HCT116 (cell line): Measurements from ENCODE around the gene CYSLTR1.

ENCODE experiments used
- ATF3 ChIP-seq: IDR thresholded peaks from 2 replicates; pipeline ENCODE4 v1.6.1; 2012
- CBX3 ChIP-seq: IDR thresholded peaks from 2 replicates; pipeline ENCODE4 v1.6.1; 2012; ENCODE audit warnings: low read depth
- CEBPB ChIP-seq: IDR thresholded peaks from 2 replicates; pipeline ENCODE4 v1.6.1; 2012; ENCODE audit warnings: low read depth
- POLR2A ChIP-seq: IDR thresholded peaks from 2 replicates; pipeline ENCODE4 v1.7.0; 2011; ENCODE audit warnings: borderline replicate concordance; ENCODE audit not compliant: insufficient read depth, insufficient read length; ENCODE audit errors: extremely low read depth
- POLR2AphosphoS5 ChIP-seq: IDR thresholded peaks from 2 replicates; pipeline ENCODE4 v1.6.1; 2011; ENCODE audit warnings: mild to moderate bottlenecking, low read depth, low read length, moderate library complexity
- ZFX ChIP-seq: fragments of 450-650 bp; IDR thresholded peaks from 2 replicates; pipeline ENCODE4 v1.6.1; 2017
- TF ChIP-seq, protein P1 (sequence below): IDR thresholded peaks from 2 replicates; pipeline ENCODE4 v1.6.1; 2011; ENCODE audit warnings: mild to moderate bottlenecking, low read length, moderate library complexity; ENCODE audit not compliant: insufficient replicate concordance; ENCODE audit errors: extremely low read depth
- TF ChIP-seq, protein P2 (sequence below), 3 experiments: fragments of 200-600 bp in 1 of 3; sonication (generic) in 1 of 3; IDR thresholded peaks in 2 of 3; conservative IDR thresholded peaks in 1 of 3; 2 replicates each; pipeline ENCODE4 v1.5.1; 2012 to 2017; ENCODE audit warnings: low read depth in 2 of 3, low read length in 2 of 3, antibody characterized with exemption in 1 of 3, borderline replicate concordance in 1 of 3, control low read depth in 1 of 3, mild to moderate bottlenecking in 1 of 3, mixed read lengths in 1 of 3, mixed run types in 1 of 3, moderate library complexity in 1 of 3; ENCODE audit not compliant: insufficient read depth in 1 of 3
- TF ChIP-seq, protein P3 (sequence below): IDR thresholded peaks from 2 replicates; pipeline ENCODE4 v1.6.1; 2012

GRCh38 chrX:78314561-78314960, 12.8 kb downstream of the CYSLTR1 start:
- TF ChIP-seq CBX3 (no peak), CEBPB (no peak), ATF3 (no peak), ZFX (no peak), POLR2AphosphoS5 (no peak), POLR2A (no peak)
- TF ChIP-seq, protein P1, sequence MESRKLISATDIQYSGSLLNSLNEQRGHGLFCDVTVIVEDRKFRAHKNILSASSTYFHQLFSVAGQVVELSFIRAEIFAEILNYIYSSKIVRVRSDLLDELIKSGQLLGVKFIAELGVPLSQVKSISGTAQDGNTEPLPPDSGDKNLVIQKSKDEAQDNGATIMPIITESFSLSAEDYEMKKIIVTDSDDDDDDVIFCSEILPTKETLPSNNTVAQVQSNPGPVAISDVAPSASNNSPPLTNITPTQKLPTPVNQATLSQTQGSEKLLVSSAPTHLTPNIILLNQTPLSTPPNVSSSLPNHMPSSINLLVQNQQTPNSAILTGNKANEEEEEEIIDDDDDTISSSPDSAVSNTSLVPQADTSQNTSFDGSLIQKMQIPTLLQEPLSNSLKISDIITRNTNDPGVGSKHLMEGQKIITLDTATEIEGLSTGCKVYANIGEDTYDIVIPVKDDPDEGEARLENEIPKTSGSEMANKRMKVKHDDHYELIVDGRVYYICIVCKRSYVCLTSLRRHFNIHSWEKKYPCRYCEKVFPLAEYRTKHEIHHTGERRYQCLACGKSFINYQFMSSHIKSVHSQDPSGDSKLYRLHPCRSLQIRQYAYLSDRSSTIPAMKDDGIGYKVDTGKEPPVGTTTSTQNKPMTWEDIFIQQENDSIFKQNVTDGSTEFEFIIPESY: no peak
- TF ChIP-seq, protein P2, sequence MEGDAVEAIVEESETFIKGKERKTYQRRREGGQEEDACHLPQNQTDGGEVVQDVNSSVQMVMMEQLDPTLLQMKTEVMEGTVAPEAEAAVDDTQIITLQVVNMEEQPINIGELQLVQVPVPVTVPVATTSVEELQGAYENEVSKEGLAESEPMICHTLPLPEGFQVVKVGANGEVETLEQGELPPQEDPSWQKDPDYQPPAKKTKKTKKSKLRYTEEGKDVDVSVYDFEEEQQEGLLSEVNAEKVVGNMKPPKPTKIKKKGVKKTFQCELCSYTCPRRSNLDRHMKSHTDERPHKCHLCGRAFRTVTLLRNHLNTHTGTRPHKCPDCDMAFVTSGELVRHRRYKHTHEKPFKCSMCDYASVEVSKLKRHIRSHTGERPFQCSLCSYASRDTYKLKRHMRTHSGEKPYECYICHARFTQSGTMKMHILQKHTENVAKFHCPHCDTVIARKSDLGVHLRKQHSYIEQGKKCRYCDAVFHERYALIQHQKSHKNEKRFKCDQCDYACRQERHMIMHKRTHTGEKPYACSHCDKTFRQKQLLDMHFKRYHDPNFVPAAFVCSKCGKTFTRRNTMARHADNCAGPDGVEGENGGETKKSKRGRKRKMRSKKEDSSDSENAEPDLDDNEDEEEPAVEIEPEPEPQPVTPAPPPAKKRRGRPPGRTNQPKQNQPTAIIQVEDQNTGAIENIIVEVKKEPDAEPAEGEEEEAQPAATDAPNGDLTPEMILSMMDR (IDR thresholded peaks at IDR 0.05 in 2 of 3, conservative IDR thresholded peaks at IDR 0.05 in 1 of 3; ENCODE audit: borderline replicate concordance in 1 of 3, insufficient read depth in 1 of 3, low read depth in 2 of 3, low read length in 2 of 3): no peak
- TF ChIP-seq, protein P3, sequence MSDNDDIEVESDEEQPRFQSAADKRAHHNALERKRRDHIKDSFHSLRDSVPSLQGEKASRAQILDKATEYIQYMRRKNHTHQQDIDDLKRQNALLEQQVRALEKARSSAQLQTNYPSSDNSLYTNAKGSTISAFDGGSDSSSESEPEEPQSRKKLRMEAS: no peak
